HEK293 (cell line): ENCODE results near the gene BEND7.

Experiments
- ATF2 ChIP-seq: fragments of 450-650 bp; formaldehyde crosslinking; IDR thresholded peaks from 2 replicates; pipeline ENCODE4 v1.5.1; 2016; ENCODE audit warnings: missing biosample characterization, missing genetic modification characterization, low read depth
- BCL6B ChIP-seq: fragments of 450-650 bp; formaldehyde crosslinking; IDR thresholded peaks from 2 replicates; pipeline ENCODE4 v1.5.1; 2017; ENCODE audit warnings: missing biosample characterization, missing genetic modification characterization
- INSM2 ChIP-seq: fragments of 450-650 bp; formaldehyde crosslinking; IDR thresholded peaks from 2 replicates; pipeline ENCODE4 v1.5.1; 2016; ENCODE audit warnings: missing biosample characterization, missing genetic modification characterization
- PATZ1 ChIP-seq: fragments of 450-650 bp; formaldehyde crosslinking; IDR thresholded peaks from 2 replicates; pipeline ENCODE4 v1.5.1; 2016; ENCODE audit warnings: missing biosample characterization, missing genetic modification characterization
- PRDM10 ChIP-seq: fragments of 450-650 bp; formaldehyde crosslinking; IDR thresholded peaks from 2 replicates; pipeline ENCODE4 v1.5.1; 2016; ENCODE audit warnings: missing biosample characterization, missing genetic modification characterization
- SCRT2 ChIP-seq: fragments of 450-650 bp; formaldehyde crosslinking; IDR thresholded peaks from 2 replicates; pipeline ENCODE4 v1.5.1; 2016; ENCODE audit warnings: missing biosample characterization, missing genetic modification characterization
- ZBTB17 ChIP-seq: fragments of 450-650 bp; formaldehyde crosslinking; IDR thresholded peaks from 2 replicates; pipeline ENCODE4 v1.5.1; 2016; ENCODE audit warnings: missing biosample characterization, missing genetic modification characterization
- ZBTB48 ChIP-seq: fragments of 450-650 bp; formaldehyde crosslinking; IDR thresholded peaks from 2 replicates; pipeline ENCODE4 v1.5.1; 2016; ENCODE audit warnings: missing biosample characterization, missing genetic modification characterization
- ZIC2 ChIP-seq: fragments of 450-650 bp; formaldehyde crosslinking; IDR thresholded peaks from 2 replicates; pipeline ENCODE4 v1.5.1; 2016; ENCODE audit warnings: missing biosample characterization, missing genetic modification characterization
- ZNF10 ChIP-seq: fragments of 450-650 bp; formaldehyde crosslinking; IDR thresholded peaks from 2 replicates; pipeline ENCODE4 v1.5.1; 2017; ENCODE audit warnings: missing biosample characterization, missing genetic modification characterization
- ZNF174 ChIP-seq: fragments of 450-650 bp; formaldehyde crosslinking; IDR thresholded peaks from 2 replicates; pipeline ENCODE4 v1.5.0; 2017; ENCODE audit warnings: missing biosample characterization, mild to moderate bottlenecking, missing genetic modification characterization
- ZNF335 ChIP-seq: fragments of 450-650 bp; formaldehyde crosslinking; conservative IDR thresholded peaks from 2 replicates; pipeline ENCODE4 v1.5.1; 2016; ENCODE audit warnings: missing biosample characterization, missing genetic modification characterization
- ZNF473 ChIP-seq: fragments of 450-650 bp; formaldehyde crosslinking; IDR thresholded peaks from 2 replicates; pipeline ENCODE4 v1.5.1; 2017; ENCODE audit warnings: missing biosample characterization, missing genetic modification characterization
- ZNF514 ChIP-seq: fragments of 450-650 bp; formaldehyde crosslinking; IDR thresholded peaks from 2 replicates; pipeline ENCODE4 v1.5.1; 2016; ENCODE audit warnings: missing biosample characterization, missing genetic modification characterization
- ZNF549 ChIP-seq: fragments of 450-650 bp; IDR thresholded peaks from 2 replicates; pipeline ENCODE4 v1.5.1; 2018; ENCODE audit warnings: missing biosample characterization, missing genetic modification characterization, mild to moderate bottlenecking, inconsistent platforms, moderate library complexity
- ZNF561 ChIP-seq: fragments of 450-650 bp; IDR thresholded peaks from 2 replicates; pipeline ENCODE4 v1.5.1; 2018; ENCODE audit warnings: missing biosample characterization, missing genetic modification characterization, borderline replicate concordance
- ZNF626 ChIP-seq: fragments of 450-650 bp; sonication (Bioruptor Pico); formaldehyde crosslinking; IDR thresholded peaks from 2 replicates; pipeline ENCODE4 v1.5.1; 2018; ENCODE audit warnings: missing biosample characterization, missing genetic modification characterization, inconsistent platforms
- ZNF629 ChIP-seq: fragments of 450-650 bp; formaldehyde crosslinking; IDR thresholded peaks from 2 replicates; pipeline ENCODE4 v1.5.1; 2017; ENCODE audit warnings: missing biosample characterization, missing genetic modification characterization
- ZNF639 ChIP-seq: fragments of 450-650 bp; formaldehyde crosslinking; IDR thresholded peaks from 2 replicates; pipeline ENCODE4 v1.5.1; 2016; ENCODE audit warnings: missing biosample characterization, missing genetic modification characterization
- ZNF677 ChIP-seq: fragments of 450-650 bp; IDR thresholded peaks from 2 replicates; pipeline ENCODE4 v1.5.0; 2018; ENCODE audit warnings: missing biosample characterization, mild to moderate bottlenecking, missing genetic modification characterization, moderate library complexity
- ZSCAN23 ChIP-seq: fragments of 450-650 bp; formaldehyde crosslinking; IDR thresholded peaks from 2 replicates; pipeline ENCODE4 v1.5.1; 2016; ENCODE audit warnings: missing biosample characterization, missing genetic modification characterization

BEND7 gene

GRCh38 chr10:13528875-13529713 is at the start of gene BEND7 (continued):
- TF ChIP-seq ZBTB48 (tag by site-specific recombination) (no peak), ZNF10 (no peak), ZNF514 (tag by site-specific recombination) (no peak), ZNF473 (tag by site-specific recombination) (no peak), SCRT2 (no peak), ZBTB17 (tag by site-specific recombination) (0 out of 2 replicates have a peak, but pooled peaks have one; percentile 18), ZNF174 (no peak), ZNF549 (tag by site-specific recombination) (no peak), PRDM10 (peak; percentile 70), ZNF629 (tag by site-specific recombination) (no peak), INSM2 (tag by site-specific recombination) (no peak), PATZ1 (tag by site-specific recombination) (0 out of 2 replicates have a peak, but pooled peaks have one; percentile 24), ATF2 (tag by site-specific recombination) (no peak), ZNF335 (tag by site-specific recombination) (peak; percentile 33; the same call in 1 of the 2 replicates), ZNF561 (tag by site-specific recombination) (0 out of 2 replicates have a peak, but pooled peaks have one; percentile 19), ZNF639 (tag by site-specific recombination) (no peak), ZNF626 (tag by site-specific recombination) (no peak), BCL6B (tag by site-specific recombination) (no peak), ZNF677 (no peak), ZSCAN23 (tag by site-specific recombination) (no peak), ZIC2 (tag by site-specific recombination) (no peak)
